ENCODE results near the gene VAPB.
"Not testable (repeated sequence)": the region's sequence is repeated elsewhere in the genome, so short reads cannot be mapped to it uniquely, and the experiment has no call there.

The VAPB gene

GRCh38 chr20:58388882-58389323, at the start of gene VAPB:
TSS of gene VAPB (plus strand) at chr20:58389229. CDS start at chr20:58389460, 231 bp downstream.
- peak; percentile 95 for DNase-seq

GRCh38 chr20:58339741-58340140, 49.3 kb upstream of the VAPB start:
- DNase-seq, result no peak

DNA sequence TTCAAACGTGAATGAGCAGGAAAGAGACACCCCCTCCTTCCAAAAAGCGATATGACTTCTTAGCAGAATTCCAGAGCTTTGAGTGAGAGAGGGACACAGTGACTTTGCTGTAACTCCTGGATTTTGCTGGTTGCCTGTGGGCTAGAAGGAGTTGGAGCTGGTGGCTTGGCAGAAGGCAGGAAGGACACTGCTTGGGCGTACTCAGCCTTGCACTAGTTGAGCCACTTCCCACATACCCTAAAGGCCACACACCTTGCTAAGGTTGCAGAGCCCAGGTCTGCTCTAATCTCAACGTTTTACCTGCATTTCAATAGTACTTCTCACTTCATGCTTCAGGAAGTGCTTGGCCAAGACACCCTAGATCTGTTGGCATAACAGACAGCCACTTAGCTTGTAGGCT, 48.9 kb upstream of the VAPB start:
- DNase-seq, result no peak

DNA sequence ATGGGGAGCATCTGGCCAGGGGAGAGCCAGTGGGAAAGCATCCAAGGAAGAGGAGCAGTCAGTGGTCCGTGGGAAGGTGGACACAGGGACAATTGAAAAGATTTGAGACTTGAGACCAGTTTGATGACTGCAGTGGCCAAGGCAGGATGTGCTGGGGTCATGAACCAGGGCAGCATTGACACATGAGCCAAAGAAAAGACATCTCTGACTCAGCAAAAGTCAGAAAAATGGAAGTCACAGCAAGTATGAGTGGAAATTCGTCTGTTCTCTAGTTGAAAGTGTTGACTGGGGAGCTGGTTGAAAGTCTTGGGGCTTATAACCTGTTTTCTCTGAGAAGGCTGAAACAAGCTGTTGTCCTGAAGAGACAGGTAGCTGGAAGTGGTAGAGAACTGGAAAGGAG, 48.2 kb upstream of the VAPB start:
- peak; percentile 7 for DNase-seq

DNA sequence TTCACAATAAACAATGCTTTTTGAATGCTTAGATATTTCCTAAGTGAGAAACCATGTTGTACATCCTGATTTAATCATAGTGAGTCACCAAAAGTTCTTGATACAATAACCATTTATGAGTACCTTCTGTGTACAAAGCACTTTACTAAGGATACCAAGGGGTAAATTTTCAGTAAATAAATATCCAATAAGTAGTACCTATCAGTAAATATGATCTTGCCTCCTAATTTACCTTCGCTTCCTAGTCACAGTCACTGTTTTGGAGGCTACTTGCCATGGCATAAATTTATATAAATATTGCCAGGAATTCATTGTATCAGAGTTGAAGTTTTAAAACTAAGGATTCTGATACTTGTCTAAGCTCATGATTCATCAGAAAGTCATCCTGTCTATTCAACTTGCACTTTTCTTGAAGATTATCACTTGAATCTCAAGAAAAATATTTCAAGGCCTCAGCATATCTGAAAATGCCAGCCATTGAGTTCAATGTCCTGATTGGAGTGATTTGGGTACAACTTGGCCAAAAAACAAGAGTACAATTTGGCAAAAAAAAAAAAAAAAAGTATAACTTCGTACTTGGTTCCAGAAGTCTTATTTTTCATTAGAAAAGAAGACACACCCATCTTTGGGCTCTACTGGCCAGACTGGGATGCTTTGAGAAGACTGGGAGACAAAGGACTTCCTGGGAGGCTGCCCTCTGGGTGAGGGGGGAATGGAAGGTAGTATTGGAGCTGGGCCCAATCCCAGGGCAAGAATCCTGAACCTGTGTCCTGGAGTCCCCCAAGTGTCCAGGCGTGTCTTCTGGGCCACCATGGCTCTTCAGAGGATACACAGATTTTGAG, 46.7 kb upstream of the VAPB start:
- DNase-seq, result peak; percentile 79

DNA sequence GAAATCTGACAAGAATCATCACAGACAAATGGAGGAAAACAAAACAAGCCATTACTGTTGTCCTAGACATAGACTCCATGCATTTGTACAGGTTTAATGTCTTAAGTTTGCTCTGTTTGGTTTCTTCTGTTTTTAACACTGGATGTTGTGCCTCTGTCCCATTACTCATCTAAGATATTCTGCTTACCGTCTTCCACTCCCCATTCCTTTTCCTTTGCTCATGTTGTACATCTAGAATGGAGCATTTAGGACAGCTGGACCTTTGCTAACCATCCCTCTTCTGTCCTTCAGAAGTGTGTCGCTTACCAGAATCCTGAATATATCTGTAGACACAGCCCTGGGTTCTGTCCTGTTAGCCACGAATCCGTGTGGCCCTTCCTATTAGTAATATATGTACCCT, 44.3 kb upstream of the VAPB start:
- peak; percentile 31 for DNase-seq

DNA sequence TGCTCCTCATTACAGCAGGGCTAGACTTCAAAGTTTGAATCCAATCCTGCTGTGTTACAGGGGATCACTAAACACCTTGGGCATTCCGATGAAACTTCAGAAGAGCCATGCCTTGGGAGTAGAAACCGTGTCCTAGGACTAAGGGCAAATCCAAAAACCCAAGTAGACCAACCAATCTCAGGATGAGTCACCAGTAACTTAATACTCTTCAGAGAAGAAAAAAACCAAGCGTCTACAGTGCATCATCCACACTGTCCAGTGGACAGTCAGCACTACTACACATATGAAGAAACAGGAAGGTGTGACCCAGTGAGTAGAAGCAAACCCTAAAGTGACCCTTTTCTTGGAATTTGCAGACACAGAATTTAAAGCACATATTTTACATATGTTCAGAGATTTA, 39.5 kb upstream of the VAPB start:
- DNase-seq, result peak; percentile 68

- no peak for DNase-seq
Observed at GRCh38 chr20:58352468-58352867, 36.6 kb upstream of the VAPB start.

GRCh38 chr20:58359441-58359840, 29.6 kb upstream of the VAPB start:
- DNase-seq, result no peak

DNA sequence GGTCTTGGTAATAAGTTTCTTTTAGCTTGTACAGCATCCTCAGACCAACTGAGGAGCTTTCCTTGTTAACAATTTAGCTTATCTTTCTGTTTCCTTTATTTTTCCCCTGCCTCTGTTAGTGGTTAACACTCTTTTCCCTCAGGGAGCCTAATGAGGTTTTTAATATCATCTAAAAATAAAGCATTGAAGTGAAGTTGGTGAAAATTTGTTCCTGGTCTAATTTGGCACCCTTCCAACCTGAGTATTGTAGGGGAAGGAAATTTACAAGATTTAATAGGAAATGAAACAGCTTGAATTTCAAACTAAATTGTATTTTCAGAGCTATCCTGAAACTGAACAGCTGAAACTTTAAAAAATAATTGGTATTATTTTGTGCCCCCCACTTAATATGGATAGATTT, 28.1 kb upstream of the VAPB start:
- DNase-seq, result no peak

GRCh38 chr20:58361481-58362205, 27.4 kb upstream of the VAPB start:
- peak; percentile 73 for DNase-seq

DNA sequence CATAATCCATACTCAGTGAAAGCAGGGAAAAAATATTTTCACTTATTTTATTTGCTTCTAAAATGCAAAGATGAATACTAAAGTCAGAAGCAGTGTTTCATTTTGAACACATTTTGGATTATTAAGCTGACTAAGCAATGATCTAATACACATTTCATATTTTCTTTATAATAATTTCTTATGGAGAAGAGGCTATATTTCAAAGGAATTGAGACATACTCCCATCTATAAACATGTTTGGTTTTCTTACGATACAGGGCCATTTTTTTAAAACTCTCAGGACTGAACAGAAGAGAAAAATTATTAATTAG, 26.9 kb upstream of the VAPB start:
- DNase-seq, result no peak

- no peak for DNase-seq
Observed at GRCh38 chr20:58362970-58363369, 26.1 kb upstream of the VAPB start.

- DNase-seq, result no peak
Observed at GRCh38 chr20:58366866-58367265, 22.2 kb upstream of the VAPB start.

DNA sequence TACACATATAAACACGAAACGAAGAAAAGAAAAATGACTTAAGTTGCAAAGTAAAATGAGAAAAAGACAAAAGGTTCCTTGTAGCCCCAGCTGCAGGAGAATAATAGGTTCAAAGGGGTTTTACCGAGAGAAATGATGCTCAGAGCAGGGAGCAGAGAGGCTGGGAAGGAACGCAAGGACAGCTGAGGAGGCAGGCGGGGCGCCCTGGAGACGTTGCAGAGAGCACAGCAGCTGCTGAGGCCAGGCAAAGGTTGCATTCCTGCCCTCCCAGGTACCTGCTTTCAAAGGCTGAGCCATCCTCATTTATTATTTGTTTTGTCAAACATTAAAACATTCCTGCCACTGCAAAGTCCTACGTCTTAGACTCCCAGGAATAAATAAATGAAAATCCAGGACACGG, 16.2 kb upstream of the VAPB start:
- DNase-seq, result no peak

DNA sequence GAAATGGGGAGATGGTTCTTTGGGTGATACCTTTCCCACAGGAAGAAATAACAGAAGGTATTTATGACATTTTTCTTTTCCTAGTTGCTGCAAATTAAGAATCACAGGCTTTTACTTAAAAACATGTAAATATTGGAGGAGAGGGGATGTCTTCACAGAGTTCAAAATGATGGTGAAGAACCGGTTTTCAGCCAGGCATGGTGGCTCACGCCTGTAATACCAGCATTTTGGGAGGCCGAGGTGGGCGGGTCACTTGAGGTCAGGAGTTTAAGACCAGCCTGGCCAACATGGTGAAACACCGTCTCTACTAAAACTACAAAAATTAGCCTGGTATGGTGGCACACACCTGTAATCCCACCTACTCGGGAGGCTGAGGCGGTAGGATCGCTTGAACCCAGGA, 15.7 kb upstream of the VAPB start:
- not testable (repeated sequence) for DNase-seq

- DNase-seq, result no peak
Observed at GRCh38 chr20:58374027-58374850, 14.8 kb upstream of the VAPB start.

DNA sequence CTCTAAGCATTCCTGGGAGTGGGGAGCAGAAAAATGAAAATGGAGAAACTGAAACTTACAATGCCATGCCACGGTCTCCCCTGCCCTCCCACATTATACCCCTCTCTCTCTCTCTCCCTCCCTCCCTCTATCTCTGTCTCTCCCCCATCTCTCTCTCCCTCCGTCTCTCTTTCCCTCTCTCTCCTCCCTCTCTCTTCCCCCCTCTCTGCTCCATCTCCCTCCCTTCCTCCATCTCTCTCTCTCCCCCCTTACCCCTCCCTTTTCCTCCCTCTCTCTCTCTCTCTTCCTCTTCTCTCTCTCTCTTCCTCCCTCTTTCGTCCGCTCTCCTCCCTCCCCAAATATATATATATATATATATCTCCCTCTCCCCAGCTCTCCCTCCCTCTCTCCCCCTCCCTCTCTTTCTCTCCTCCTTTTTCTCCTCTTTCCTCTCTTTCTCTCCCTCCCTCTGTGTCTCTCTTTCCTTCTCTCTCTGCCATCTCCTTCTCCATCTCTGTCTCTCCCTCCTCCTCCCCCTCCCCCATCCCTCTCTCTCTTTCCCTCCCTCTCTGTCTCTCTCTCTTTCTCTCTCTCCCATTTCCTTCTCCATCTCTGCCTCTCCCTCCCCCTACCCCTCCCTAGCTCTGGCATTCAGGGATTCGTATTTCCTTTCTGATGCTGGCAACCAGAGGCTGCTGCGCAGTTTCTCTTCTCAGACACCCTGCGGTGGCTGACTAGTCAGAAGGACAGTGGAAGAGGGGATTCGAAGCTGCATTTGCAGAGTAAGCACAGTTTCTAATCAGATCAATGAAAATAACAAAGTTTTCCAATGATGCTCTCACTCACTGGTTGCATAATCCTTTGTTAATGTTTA, 13.9 kb upstream of the VAPB start:
- DNase-seq, result peak; percentile 84

DNA sequence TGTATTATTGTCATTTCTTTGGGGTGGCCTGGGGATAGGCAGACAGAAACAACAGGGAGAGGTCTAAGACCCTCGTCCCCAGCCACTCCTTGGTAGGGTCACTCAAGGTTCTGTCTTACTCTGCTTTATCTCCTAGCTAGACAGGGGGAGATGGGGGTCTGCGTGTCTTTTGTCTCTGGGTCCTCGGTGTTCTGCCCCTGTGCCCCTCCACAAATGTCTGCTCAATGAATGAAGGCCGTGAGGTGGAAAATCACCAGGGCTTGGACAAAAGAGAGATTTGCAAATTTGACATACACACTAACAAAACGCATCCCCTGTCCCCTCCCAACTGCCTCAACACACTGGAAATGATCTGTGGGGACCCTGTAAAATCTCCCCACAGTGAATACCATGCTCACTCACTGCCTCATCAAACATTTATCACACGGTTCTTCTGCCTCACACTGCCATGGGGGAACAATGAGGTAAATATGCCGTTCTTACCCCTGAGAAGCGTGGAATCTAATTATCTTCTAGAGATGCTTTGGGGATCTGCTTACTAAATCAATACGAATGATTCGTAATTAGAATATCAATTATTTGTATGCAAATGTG, 13.2 kb upstream of the VAPB start:
- no peak for DNase-seq

DNA sequence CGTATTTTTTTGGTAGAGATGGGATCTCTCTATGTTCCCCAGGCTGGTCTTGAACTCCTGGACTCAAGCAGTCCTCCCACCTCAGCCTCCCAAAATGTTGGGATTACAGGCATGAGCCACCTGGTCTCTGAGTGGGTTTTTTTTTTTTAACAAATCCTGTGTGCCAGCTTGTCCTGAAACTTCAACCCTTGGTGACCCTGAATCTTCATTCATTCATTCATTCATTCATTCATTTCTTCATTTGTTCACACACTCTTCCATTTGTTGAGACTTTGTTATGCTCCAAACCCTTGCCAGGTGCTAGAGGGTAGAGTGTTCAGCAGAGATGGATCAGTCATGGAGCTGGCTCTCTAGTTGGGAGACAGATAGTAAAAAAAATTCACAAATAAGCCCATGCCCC, 12.0 kb upstream of the VAPB start:
- no peak for DNase-seq

DNA sequence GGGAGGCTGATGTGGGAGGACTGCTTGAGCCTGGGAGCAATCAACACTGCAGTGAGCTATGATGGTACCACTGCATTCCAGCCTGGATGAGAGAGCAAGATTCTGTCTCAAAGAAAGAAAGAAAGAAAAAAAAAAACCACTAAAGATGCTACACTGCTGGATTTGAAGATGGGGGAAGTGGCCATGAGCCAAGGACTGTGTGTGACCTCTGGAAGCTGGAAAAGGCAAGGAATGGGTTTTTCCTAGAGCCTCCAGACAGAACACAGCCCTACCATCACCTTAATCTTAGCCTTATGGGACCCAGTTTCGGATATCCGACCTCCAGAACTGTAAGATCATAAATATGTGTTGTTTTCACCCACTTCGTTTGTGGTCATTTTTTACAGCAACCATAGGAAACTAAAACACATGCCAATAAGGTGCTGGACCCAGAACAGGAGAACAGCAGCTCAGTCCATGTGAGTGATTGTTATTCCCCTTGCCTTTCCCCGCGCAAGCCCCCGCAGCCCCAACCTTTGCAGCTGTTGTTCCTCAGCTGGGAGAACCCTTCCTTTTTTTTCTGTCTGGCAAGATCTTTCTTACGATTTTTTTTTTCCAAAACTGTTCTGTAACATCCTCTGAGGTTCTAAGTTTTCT, 11.1 kb upstream of the VAPB start:
- DNase-seq, result peak; percentile 23

DNA sequence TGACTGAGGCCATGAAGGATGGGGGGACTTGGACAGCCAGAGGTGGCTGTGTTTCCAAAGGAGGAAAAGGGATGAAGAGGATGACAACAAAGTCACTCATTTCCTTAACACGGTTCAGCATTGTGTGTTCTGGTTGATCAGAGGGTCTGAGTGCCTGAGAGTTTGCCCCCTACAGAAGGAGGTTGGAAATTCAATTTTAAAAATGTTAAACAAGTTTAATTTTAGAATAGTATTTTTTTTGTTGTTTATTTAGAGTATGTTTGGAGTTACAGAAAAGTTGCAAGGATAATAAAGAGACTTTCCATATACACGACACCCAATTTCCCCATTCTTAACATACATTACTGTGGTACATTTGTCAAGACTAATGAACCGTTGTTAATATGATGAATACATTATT, 10.3 kb upstream of the VAPB start:
- DNase-seq, result no peak

All from fibroblast of skin of right biceps (primary cell).